ENCODE measurements around the gene WDR53. TPM values are rescaled to one million over a fixed set of nuclear protein-coding genes. Genes with fewer than 3 reads are reported as not detected.
A peak's percentile ranks its signal among the peaks of the same experiment; 100 is the strongest.
"Not testable (repeated sequence)": the region's sequence is repeated elsewhere in the genome, so short reads cannot be mapped to it uniquely, and the experiment has no call there.

The WDR53 gene
- total RNA-seq, 2 donors from 2014 or later: 15.1 to 23.0 TPM

DNA sequence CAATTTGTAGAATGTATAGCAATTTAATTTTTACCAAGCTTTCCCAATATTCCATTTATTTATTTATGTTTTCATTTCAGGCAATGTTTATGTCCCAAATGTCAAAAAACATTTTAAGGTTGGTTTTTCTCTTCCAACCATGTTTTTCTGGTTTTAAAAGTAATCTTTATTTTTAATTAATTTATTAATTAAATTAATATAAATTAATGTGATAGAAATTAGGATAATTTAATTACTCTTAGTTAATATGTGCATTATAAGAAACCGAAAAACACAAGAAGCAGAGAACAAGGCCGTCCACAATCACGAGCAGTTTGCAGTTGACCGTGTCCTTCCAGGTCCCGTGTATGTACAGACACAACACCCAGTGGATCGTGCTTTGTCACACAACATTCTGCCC, 34.3 kb upstream of the WDR53 start:
- Mint-ChIP-seq H3K27ac (no peak overlapping the region), H3K27me3 (ENCODE audit: insufficient read depth) (no peaks in the 10 kb centered on the region), H3K9me3 (peaks cover 6% of the 10 kb centered on the region), H3K36me3 (ENCODE audit: low read depth) (no peaks in the 10 kb centered on the region), H3K4me1 (no peaks in the 10 kb centered on the region), H3K4me3 (no peak overlapping the region)
- Histone ChIP-seq H3K27me3 (ENCODE audit: control insufficient read depth, insufficient read depth, low read length, poor library complexity, severe bottlenecking) (no peaks in the 10 kb centered on the region), H3K9me3 (ENCODE audit: control insufficient read depth, low read length) (no peaks in the 10 kb centered on the region), H3K9ac (ENCODE audit: extremely low read depth, low read length, poor library complexity, severe bottlenecking) (no peak overlapping the region), H3K4me1 (ENCODE audit: control insufficient read depth, insufficient read depth, low read length) (no peaks in the 10 kb centered on the region), H3K4me3 (ENCODE audit: low read length) (no peak overlapping the region), H3K27ac (ENCODE audit: low read depth, low read length) (no peak overlapping the region), H3K36me3 (ENCODE audit: control insufficient read depth, insufficient read depth, low read length) (no peaks in the 10 kb centered on the region)
- WGBS, 2 experiments (ENCODE audit: insufficient coverage in 1 of 2, insufficient read length in 1 of 2): 96 to 100% methylated on average over 6 of the region's 6 CpGs
- DNase-seq: no peak
- TF ChIP-seq, protein P1, sequence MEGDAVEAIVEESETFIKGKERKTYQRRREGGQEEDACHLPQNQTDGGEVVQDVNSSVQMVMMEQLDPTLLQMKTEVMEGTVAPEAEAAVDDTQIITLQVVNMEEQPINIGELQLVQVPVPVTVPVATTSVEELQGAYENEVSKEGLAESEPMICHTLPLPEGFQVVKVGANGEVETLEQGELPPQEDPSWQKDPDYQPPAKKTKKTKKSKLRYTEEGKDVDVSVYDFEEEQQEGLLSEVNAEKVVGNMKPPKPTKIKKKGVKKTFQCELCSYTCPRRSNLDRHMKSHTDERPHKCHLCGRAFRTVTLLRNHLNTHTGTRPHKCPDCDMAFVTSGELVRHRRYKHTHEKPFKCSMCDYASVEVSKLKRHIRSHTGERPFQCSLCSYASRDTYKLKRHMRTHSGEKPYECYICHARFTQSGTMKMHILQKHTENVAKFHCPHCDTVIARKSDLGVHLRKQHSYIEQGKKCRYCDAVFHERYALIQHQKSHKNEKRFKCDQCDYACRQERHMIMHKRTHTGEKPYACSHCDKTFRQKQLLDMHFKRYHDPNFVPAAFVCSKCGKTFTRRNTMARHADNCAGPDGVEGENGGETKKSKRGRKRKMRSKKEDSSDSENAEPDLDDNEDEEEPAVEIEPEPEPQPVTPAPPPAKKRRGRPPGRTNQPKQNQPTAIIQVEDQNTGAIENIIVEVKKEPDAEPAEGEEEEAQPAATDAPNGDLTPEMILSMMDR (conservative IDR thresholded peaks at IDR 0.05): no peak

GRCh38 chr3:196600359-196600758, 32.0 kb upstream of the WDR53 start:
- Mint-ChIP-seq H3K9me3 (peaks cover 6% of the 10 kb centered on the region), H3K27me3 (ENCODE audit: insufficient read depth) (no peaks in the 10 kb centered on the region), H3K4me3 (no peak overlapping the region), H3K4me1 (no peaks in the 10 kb centered on the region), H3K36me3 (ENCODE audit: low read depth) (no peaks in the 10 kb centered on the region), H3K27ac (no peak overlapping the region)
- H3K27ac ChIP-seq (ENCODE audit: low read depth, low read length): no peak overlapping the region
- no peaks in the 10 kb centered on the region for H3K4me1 ChIP-seq (ENCODE audit: control insufficient read depth, insufficient read depth, low read length)
- TF ChIP-seq, protein P1 (conservative IDR thresholded peaks at IDR 0.05): no peak
- H3K27me3 ChIP-seq (ENCODE audit: control insufficient read depth, insufficient read depth, low read length, poor library complexity, severe bottlenecking): no peaks in the 10 kb centered on the region
- 86 to 90% methylated on average over 5 to 7 of the region's 7 CpGs for WGBS, 2 experiments (ENCODE audit: insufficient coverage in 1 of 2, insufficient read length in 1 of 2)
- H3K36me3 ChIP-seq (ENCODE audit: control insufficient read depth, insufficient read depth, low read length): no peaks in the 10 kb centered on the region
- H3K9me3 ChIP-seq (ENCODE audit: control insufficient read depth, low read length): no peaks in the 10 kb centered on the region
- DNase-seq: peak; percentile 9
- H3K4me3 ChIP-seq (ENCODE audit: low read length): no peak overlapping the region
- H3K9ac ChIP-seq (ENCODE audit: extremely low read depth, low read length, poor library complexity, severe bottlenecking): no peak overlapping the region

DNA sequence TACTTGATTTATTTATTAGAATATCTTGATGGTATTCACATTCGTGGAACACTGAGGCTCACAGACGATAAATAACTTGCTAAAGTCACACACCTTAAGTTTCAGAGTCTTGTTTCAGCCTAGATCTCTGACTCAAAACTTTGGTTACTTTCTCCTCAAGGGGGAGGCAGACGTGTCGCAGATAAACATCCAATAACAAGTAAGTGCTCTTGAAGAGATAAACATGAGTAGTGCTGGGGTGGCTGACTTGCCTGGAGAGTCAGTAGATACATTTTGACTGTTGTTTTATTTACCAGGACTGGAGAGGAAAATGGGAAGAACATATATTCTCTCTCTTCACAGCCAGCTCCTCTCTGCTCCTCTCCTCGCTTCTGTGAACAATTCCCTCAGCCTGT, 31.4 kb upstream of the WDR53 start:
- no peak overlapping the region for H3K4me3 ChIP-seq (ENCODE audit: low read length)
- no peak overlapping the region for H3K9ac ChIP-seq (ENCODE audit: extremely low read depth, low read length, poor library complexity, severe bottlenecking)
- no peak overlapping the region for H3K27ac ChIP-seq (ENCODE audit: low read depth, low read length)
- Mint-ChIP-seq H3K27ac (no peak overlapping the region), H3K9me3 (peaks cover 6% of the 10 kb centered on the region), H3K27me3 (ENCODE audit: insufficient read depth) (no peaks in the 10 kb centered on the region), H3K4me1 (no peaks in the 10 kb centered on the region), H3K4me3 (no peak overlapping the region), H3K36me3 (ENCODE audit: low read depth) (no peaks in the 10 kb centered on the region)
- peak; percentile 33 for DNase-seq
- H3K36me3 ChIP-seq (ENCODE audit: control insufficient read depth, insufficient read depth, low read length): no peaks in the 10 kb centered on the region
- H3K4me1 ChIP-seq (ENCODE audit: control insufficient read depth, insufficient read depth, low read length): no peaks in the 10 kb centered on the region
- 80 to 85% methylated on average over 1 to 5 of the region's 5 CpGs for WGBS, 2 experiments (ENCODE audit: insufficient coverage in 1 of 2, insufficient read length in 1 of 2)
- no peaks in the 10 kb centered on the region for H3K27me3 ChIP-seq (ENCODE audit: control insufficient read depth, insufficient read depth, low read length, poor library complexity, severe bottlenecking)
- H3K9me3 ChIP-seq (ENCODE audit: control insufficient read depth, low read length): no peaks in the 10 kb centered on the region
- TF ChIP-seq, protein P1 (conservative IDR thresholded peaks at IDR 0.05): no peak

DNA sequence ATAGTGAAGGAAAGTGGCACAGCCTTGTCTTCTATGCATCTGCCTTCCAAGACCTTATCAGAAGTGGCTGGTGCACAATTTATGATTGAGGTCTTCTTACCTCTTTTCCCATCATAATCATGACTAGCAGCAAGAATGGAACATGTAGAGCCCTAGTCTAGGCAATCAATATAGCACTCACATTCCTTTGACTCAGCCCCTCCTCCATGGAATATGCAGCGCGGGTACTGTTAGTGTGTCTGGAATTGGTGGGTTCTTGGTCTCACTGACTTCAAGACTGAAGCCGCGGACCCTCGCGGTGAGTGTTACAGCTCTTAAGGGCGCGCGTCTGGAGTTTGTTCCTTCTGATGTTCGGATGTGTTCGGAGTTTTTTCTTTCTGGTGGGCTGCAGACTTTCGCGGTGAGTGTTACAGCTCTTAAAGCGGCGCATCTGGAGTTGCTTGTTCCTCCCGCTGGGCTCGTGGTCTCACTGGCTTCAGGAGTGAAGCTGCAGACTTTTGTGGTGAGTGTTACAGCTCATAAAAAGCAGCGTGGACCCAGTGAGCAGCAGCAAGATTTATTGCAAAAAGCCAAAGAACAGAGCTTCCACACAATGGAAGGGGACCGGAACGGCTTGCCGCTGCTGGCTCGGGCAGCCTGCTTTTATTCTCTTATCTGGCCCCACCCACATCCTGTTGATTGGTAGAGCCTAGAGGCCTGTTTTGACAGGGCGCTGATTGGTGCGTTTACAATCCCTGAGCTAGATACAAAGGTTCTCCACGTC, 29.8 kb upstream of the WDR53 start:
- not testable (repeated sequence) for H3K4me3 Mint-ChIP-seq; H3K27me3 Mint-ChIP-seq (ENCODE audit: insufficient read depth); H3K9me3 Mint-ChIP-seq; H3K4me1 ChIP-seq (ENCODE audit: control insufficient read depth, insufficient read depth, low read length); H3K9ac ChIP-seq (ENCODE audit: extremely low read depth, low read length, poor library complexity, severe bottlenecking); H3K36me3 ChIP-seq (ENCODE audit: control insufficient read depth, insufficient read depth, low read length); H3K36me3 Mint-ChIP-seq (ENCODE audit: low read depth); H3K27me3 ChIP-seq (ENCODE audit: control insufficient read depth, insufficient read depth, low read length, poor library complexity, severe bottlenecking); H3K4me1 Mint-ChIP-seq; H3K4me3 ChIP-seq (ENCODE audit: low read length); H3K27ac ChIP-seq (ENCODE audit: low read depth, low read length); DNase-seq; H3K9me3 ChIP-seq (ENCODE audit: control insufficient read depth, low read length)
- H3K27ac Mint-ChIP-seq: peak overlapping the region; percentile 12
- WGBS, 2 experiments (ENCODE audit: insufficient coverage in 1 of 2, insufficient read length in 1 of 2): 94 to 98% methylated on average over 16 to 24 of the region's 25 CpGs

Measured in endodermal cell (in vitro differentiated cells).